GM18867 (cell line): ENCODE measurements around the gene C6orf132.

Source experiments
- ATAC-seq: cut with Tn5 transposase; IDR thresholded peaks from one replicate; pipeline ENCODE4 v1.9.1; 2021; ENCODE audit warnings: mild to moderate bottlenecking, moderate library complexity; ENCODE audit not compliant: unreplicated experiment

Gene C6orf132

GRCh38 chr6:42137194-42137753, 5.1 kb downstream of the C6orf132 start:
- no peak for ATAC-seq

GRCh38 chr6:42136508-42137193, 5.8 kb downstream of the C6orf132 start:
- ATAC-seq: no peak

GRCh38 chr6:42135722-42136121, 6.7 kb downstream of the C6orf132 start:
- no peak for ATAC-seq

GRCh38 chr6:42135161-42135560, 7.3 kb downstream of the C6orf132 start:
- ATAC-seq: no peak

GRCh38 chr6:42133926-42134325, 8.5 kb downstream of the C6orf132 start:
- no peak for ATAC-seq

- no peak for ATAC-seq
Observed at GRCh38 chr6:42131531-42131930, 10.9 kb downstream of the C6orf132 start.

- ATAC-seq: no peak
Observed at GRCh38 chr6:42129360-42129676, 13.1 kb downstream of the C6orf132 start.

GRCh38 chr6:42128460-42129359, 13.7 kb downstream of the C6orf132 start:
- ATAC-seq: no peak

GRCh38 chr6:42125663-42126062, 16.8 kb downstream of the C6orf132 start:
- no peak for ATAC-seq

GRCh38 chr6:42125231-42125630, 17.2 kb downstream of the C6orf132 start:
- no peak for ATAC-seq

- ATAC-seq: no peak
Observed at GRCh38 chr6:42124223-42124836, 18.1 kb downstream of the C6orf132 start.

GRCh38 chr6:42123379-42124103, 18.9 kb downstream of the C6orf132 start:
- no peak for ATAC-seq

- no peak for ATAC-seq
Observed at GRCh38 chr6:42120895-42121865, 21.2 kb downstream of the C6orf132 start.

GRCh38 chr6:42118162-42119001, 24.0 kb downstream of the C6orf132 start:
- ATAC-seq: no peak

- no peak for ATAC-seq
Observed at GRCh38 chr6:42117843-42118161, 24.6 kb downstream of the C6orf132 start.

GRCh38 chr6:42113936-42114636, 28.3 kb downstream of the C6orf132 start:
- no peak for ATAC-seq

- no peak for ATAC-seq
Observed at GRCh38 chr6:42112351-42112750, 30.1 kb downstream of the C6orf132 start.

- ATAC-seq: no peak
Observed at GRCh38 chr6:42110683-42111082, 31.7 kb downstream of the C6orf132 start.
